GM19468 (cell line): Measurements from ENCODE around the gene KDM6B.

Experiments
- ATAC-seq: cut with Tn5 transposase; IDR thresholded peaks from one replicate; pipeline ENCODE4 v1.9.1; 2021; ENCODE audit warnings: mild to moderate bottlenecking, moderate library complexity, moderate number of reproducible peaks; ENCODE audit not compliant: unreplicated experiment; ENCODE audit errors: extremely low read depth

KDM6B gene

DNA sequence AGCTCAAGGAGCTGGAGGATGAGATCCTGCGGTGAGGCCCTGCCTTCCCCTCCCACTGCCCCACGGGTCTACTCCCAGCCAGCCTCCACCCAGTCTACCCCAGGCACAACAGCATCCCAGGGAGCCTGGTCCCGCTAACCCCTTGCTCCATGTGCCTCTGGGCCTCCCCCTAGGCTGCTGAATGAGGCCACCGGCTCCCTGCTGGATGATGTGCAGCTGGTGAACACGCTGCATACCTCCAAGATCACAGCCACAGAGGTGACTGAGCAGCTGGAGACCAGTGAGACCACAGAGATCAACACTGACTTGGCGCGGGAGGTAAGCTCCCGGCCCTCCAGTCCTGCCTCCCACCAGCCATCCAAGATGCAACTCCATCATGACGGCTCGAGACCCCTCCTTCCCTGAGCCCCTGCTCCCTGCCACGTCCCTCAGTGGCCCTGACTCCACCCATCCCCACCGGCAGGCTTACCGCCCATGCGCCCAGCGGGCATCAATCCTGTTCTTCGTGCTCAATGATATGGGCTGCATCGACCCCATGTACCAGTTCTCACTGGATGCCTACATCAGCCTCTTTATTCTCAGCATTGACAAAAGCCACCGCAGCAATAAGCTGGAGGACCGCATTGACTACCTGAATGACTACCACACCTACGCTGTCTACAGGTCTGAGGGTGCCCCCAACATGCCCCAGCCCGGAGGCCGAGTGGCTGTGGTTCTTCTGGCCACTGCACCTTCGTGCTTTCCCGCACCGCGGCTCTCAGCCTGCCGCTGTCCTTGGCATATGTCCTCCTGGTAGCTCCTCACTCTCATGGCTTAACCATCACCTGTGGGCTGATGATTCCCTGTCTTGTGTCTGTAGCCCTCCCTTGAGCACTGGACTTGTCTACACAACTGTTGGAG lies 15.0 kb upstream of the KDM6B start:
- ATAC-seq, result no peak

DNA sequence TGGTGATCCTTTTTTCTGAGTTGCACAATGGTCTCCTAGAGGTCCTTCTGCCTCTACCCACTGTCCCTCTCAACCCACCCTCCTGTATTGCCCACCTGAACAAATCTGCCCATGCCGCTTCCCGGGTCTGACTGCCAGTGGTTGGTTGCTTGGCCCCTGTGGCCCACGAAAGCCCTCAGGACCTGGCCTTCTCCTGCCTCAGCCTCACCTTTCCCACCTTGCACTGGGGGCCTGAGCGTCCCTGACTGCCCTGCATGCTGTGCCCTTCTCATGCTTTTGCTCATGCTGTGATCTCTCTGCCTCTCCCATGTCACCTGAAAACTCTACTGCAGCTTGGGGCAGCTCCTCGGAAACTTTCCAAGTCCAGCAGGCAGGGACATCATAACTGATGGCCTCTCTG lies 13.8 kb upstream of the KDM6B start:
- no peak for ATAC-seq

DNA sequence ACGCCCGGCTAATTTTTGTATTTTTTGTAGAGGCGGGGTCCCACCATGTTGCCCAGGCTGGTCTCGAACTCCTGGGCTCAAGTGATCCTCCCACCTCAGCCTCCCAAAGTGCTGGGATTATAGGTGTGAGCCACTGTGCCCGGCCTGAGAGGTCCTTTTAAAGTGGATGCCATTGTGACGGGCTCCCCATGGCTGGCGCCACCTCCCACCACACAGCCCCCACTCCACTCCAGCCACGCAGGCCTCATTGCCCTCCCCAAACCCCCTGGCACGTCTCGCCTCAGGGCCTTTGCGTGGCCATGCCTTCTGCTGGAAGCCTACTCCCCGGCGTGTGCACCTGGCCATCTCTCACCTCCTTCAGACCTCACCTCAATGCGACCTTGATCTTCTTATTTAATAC lies 11.9 kb upstream of the KDM6B start:
- ATAC-seq, result no peak

DNA sequence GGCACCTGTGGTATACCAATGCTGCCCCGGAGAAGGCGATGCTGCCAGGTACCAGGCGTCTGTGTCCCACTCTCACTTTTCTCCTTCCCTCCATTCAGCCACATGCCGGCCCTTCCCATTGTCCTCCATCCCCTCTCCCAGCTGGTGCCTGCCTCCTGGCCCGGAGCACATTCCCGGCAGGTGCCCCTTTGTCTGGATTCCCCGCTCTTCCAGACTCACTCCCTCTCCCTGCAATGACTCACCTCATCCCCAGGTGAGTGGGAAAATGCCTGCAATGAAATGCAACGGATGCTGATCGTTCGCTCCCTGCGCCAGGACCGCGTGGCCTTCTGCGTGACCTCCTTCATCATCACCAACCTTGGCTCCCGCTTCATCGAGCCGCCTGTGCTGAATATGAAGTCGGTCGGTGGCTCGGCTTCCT lies 10.4 kb upstream of the KDM6B start:
- no peak for ATAC-seq

DNA sequence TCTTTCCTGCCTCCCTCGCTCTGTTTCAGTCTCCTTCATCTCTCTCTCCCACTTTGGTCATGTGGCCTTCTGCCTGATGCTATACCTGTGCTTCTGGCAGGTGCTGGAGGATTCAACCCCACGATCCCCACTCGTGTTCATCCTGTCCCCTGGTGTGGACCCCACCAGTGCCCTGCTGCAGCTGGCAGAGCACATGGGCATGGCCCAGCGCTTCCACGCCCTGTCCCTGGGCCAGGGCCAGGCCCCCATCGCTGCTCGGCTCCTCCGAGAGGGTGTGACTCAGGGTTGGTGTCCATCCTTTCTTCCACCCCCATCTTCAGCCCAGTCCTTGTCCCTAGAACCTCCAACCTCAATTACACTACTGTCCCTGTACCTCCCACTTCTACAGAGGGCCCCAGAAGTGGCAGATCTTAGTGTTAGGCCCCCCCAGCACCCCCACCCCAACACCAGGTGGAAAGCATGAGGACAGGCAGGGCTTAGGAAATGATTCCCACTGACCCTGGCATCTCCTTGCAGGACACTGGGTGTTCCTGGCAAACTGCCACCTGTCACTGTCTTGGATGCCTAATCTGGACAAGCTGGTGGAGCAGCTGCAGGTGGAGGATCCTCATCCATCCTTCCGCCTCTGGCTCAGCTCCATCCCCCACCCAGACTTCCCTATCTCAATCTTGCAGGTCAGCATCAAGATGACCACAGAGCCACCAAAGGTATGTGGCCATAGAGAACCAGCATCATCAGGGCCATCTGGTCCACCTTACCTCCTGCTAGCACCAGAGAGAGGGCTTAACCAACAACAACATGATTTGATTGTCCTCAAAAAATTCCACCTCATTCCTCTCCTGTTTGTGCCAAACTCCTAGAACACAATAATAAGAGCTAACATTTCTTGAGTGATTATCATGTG lies 9.7 kb upstream of the KDM6B start:
- ATAC-seq, result no peak

DNA sequence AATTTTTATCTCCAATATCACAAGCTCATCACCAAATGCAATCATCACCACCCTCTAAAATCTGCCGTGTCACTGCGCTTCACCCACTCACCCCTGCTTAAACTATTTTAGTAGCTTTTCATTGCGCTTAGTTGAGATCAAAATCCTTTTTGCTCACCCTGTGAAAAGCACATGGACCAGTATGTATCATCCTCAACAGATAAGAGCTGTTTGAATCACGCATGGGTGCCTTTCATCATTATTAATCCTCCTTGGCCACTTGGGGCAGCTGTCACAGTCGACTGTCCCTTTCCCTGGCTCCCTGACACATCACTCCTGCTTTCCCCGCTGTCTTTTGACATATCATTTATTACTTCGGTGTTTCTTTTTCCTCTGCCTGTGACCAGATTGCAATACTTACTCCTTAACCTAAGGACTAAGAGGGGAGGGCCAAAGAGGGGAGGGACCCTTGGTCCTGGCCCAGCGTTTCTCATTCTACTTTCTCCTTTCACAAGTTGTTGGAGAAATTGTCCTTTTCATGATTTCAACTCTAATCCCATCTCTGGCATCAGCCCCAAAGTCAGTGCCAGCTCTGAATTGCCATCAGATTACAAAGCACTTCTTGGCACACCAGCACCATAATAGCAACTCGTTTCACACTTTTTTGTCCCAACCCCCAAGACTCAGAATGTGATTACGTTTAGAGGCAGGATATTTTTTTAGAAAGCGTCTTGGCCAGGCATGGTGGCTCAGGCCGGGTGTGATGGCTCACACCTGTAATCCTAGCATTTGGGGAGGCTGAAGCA lies 8.6 kb upstream of the KDM6B start:
- no peak for ATAC-seq

DNA sequence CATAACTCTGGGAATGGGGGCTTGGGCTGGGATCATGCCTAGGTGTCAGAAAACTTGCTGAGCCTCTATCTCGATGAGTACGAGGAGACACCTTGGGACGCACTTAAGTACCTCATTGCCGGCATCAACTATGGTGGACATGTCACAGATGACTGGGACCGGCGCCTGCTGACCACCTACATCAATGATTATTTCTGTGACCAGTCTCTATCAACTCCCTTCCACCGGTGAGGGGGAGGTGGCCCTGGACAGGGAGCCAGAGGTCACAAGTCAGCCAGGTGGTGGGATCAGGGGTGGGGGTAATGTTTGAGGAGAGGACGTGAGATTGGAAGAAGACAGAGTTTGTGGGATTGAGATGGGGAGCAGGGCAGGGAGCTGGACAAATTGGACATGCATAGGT lies 3.4 kb upstream of the KDM6B start:
- no peak for ATAC-seq

DNA sequence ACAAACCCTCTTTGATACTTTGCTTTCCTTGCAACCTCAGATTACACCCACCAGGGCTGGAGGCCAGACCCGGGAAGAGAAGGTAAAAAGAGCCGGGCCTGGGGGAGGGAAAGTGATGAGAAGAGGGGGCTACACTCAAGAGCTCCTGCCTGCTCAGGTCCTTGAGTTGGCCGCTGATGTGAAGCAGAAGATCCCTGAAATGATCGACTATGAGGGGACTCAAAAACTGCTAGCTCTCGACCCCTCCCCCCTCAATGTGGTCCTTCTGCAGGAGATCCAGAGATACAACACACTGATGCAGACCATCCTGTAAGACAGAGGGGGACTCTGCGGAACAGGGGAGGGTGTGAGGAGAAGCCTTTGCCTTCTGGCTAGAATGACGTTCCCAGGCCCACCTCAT lies 2.8 kb upstream of the KDM6B start:
- no peak for ATAC-seq

DNA sequence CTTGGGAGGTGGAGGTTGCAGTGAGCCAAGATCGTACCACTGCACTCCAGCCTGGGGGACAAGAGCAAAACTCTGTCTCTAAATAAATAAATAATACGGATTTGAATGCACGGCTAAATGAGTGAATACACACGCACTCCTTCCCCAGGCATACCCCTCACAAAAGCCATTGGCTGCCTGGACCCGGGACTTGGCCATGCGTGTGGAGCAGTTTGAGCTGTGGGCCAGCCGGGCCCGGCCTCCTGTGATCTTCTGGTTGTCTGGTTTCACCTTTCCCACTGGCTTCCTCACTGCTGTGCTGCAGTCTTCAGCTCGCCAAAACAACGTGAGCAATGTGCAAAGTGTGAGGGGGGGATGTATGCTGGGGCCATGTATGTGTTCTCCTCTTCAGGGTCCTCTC lies 1.6 kb upstream of the KDM6B start:
- ATAC-seq, result no peak

DNA sequence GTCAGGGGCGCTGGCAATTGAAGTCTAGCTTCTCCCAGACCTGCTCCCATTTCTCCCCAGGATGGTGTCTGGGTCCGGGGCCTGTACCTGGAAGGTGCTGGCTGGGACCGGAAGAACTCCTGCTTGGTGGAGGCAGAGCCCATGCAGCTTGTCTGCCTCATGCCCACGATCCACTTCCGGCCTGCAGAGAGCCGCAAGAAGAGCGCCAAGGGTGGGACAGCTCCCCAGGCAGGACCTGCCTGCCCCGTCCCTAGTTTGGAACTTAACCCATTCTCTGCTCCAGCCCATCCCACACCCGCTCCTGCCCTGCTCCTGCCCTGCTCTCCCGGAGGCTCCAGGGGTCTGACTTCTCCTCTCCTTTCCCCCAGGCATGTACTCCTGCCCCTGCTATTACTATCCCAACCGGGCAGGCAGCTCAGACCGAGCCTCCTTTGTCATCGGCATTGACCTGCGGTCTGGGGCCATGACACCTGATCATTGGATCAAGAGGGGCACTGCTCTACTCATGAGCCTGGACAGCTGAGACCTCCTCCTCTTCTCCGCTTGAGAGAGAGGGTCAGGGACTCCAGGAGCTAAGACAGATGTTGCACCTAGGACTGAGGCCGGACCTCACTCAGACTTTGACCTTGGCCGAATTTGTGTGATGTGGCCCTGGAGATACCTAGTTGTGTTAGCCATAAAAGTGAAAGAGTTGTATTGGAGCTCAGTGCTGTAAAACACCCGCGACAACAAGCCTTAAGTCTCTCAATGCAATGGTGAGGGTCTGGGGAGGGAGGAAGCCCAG lies 814 bp upstream of the KDM6B start:
- ATAC-seq, result no peak

DNA sequence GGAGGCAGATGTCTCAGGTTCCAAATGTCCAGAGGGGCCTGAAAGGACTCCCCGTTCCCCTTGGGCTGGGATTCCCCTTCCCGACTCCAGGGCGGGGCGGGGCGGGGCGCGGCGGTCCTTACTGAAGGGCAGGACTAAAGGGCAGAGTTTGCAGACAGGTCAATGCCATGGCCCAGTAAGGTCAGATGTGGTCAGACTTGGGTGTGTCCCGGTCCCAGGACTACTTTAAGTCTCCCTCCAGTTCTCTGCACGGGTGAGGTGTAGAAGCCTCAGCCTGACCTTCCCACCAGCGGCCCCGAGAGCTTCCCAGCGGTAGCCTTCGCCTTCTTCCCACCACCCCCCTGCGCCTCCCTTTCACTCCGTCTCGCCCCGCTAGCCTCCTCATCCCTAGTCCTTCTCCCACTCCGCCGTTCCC lies 532 bp downstream of the KDM6B start:
- no peak for ATAC-seq

DNA sequence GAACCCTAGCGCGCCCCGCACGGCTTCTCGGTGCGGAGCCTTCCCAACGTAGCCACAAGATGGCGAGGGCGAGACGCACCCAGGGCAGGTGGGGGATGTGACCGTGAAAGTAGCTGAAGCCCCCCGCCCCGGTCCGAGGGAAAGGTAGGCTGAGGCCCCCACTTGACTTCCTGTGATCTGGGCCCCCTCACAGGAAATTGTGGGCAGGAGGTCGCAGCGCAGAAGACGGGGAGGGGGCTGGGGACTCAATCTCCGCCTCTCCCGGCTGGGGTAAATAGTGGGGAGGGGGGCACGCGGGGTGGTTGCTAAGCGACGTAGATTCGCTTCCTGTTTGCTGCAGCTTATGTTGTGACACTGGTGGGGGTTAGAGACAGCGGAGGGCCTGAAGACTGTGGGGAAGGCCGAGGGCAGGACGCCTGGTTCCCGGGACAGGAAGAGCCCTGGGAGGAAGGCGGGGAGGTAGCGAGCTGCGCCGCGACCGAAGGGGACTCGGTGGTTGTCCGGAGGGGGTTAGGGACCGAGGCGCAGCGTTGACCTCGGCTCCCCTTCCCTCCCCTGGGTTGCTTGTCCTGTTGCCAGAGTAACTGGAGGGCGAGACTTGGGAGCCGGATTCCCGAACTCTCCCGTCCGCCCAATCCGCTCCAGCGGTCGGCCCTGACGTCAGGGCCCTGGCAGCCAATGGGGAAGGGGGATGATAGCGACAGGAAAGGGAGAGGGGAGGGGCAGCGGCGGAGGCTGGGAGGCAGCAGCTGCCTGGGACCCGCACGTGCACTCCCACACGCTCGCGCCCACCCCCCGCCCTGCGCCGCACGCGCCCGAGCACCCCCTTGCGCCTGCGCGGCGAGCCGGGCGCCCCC lies 1.2 kb downstream of the KDM6B start:
- peak; percentile 24 for ATAC-seq

DNA sequence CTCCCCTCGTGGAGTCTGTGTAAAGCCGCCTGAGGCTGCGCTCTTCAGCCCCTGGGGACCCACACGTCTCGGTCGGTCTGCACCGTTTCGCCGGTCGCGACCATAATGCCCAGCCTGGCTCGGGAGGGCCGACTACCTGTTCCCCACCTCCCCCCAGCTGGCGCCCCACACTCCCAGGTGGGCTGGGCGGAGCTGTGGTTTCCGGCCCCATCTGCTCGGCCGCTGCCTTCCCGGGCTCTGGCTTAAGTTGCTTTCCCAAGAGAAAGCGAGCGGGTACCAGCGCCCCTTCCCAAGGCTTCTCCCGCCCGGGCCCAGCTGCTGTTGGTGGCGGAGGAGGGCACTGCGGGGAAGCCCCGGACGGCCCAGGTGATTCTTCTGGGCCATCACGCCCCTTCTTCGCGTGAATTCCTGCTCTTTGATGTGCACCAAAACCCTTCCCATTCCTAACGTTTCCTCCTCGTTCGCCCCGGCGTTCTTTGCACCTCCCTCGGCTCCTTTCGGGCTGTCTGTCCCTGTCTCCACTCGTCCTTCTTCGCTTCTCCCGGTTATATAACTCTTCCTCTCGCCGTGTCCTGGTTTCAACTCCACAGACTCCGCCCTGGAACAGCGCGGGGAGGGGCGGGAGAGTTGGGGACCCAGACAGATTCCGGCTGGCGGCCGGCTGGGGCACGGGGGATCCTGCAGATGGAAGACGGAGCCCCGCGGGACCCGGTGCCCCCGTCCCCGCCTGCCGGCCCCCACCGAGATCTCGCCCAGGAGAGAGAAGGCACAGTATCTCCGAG lies 2.0 kb downstream of the KDM6B start:
- ATAC-seq, result no peak

DNA sequence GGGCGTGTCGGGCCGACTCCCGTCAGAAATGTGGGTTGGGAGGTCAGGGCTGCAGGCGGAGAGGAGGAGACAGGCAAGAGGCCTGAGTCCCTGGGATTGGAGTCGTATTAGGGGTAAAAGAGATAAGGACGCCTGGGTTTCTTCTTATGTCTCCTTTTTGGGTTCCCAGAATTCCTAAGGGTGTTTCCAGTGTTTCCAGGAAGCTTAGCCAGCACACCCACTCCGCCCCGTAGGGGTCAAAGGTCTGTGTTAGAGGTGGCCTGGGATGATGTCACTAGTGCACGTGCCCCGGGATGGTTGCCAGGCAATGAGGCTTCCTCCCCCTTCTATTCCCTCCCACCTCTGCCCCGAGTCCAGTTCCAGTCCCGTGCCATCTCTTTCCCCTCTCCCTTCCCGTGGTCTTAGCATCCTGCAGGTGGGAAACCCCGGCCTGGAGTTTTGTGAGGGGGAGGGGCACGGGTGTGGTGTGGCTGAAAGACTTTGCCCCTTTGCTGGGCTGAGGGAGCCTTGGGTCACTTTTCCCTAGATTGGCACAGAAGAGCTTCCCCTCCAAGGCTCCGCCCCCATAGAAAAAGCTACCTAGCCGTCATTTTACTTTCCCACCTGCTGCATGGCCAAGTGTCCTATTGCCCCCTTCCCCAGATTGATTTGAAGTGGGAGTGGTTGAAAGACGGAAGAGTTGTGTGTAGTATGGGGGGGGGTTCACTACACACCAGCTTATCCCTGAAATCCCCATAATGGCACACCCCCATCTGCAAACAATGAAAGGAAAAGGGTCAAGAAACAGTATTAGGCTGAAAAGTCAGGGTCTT lies 2.8 kb downstream of the KDM6B start:
- ATAC-seq, result no peak

DNA sequence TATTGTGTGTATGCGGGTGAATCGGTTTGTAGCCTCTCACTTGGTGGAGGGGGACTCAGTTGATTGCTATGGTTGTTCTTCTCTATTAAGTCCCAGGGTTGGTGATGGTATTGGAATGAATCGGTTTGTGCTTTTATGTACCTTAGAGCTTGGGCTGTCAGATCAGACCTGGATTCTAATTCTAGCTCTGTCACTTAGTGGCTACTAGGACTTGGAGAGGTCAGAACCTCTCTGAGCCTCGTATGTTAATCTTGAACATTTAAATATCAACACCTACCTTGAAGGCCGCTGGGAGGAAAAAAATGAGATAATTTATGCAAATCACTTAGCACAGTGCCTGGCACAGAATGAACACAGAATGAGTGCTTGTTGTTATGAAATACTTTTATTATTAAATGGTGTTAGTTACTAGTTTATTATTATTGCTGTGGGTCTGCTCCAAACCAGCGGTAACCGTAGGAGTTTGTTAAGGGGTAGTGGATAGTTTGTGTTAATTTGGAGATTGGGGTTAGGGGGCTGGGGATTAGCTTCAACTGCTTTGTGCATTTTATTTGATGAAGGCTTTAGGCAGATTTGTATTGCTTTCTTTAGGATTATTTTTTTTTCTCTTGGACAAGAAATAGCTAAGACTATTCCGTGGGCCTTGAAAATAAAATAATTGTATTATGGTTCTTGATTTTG lies 3.5 kb downstream of the KDM6B start:
- no peak for ATAC-seq
